ENCODE results near the gene FGD1. TPM values are rescaled to one million over a fixed set of nuclear protein-coding genes. Genes with fewer than 3 reads are reported as not detected.

Gene FGD1
- total RNA-seq, 1 donor from 2014 or later = 15.6 TPM

DNA sequence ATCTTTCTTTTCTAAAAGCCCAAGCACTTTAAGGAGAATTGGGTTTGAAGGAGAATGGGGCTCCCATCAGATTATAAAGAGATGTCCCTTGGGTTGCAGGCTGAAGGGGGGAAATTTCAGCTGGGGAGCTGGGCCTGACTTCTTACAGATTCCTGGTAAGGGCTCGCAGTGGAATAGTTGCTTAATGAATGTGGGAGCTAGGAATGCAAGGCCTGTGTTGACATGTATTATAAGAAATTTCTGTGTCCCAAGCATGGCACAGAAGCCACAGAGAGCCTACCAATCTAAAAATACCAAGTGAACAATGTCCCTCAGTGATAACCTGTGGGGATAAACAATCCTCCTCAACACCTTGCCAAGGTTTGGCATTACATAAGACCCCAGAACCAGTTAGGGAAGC, 98.9 kb downstream of the FGD1 start:
- H3K27ac Mint-ChIP-seq (ENCODE audit: unreplicated experiment) = no peak overlapping the region
- H3K9me3 Mint-ChIP-seq (ENCODE audit: unreplicated experiment) = no peaks in the 10 kb centered on the region
- DNase-seq (ENCODE audit: low spot score) = no peak
- TF ChIP-seq, protein P1, sequence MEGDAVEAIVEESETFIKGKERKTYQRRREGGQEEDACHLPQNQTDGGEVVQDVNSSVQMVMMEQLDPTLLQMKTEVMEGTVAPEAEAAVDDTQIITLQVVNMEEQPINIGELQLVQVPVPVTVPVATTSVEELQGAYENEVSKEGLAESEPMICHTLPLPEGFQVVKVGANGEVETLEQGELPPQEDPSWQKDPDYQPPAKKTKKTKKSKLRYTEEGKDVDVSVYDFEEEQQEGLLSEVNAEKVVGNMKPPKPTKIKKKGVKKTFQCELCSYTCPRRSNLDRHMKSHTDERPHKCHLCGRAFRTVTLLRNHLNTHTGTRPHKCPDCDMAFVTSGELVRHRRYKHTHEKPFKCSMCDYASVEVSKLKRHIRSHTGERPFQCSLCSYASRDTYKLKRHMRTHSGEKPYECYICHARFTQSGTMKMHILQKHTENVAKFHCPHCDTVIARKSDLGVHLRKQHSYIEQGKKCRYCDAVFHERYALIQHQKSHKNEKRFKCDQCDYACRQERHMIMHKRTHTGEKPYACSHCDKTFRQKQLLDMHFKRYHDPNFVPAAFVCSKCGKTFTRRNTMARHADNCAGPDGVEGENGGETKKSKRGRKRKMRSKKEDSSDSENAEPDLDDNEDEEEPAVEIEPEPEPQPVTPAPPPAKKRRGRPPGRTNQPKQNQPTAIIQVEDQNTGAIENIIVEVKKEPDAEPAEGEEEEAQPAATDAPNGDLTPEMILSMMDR (IDR thresholded peaks at IDR 0.05; ENCODE audit: unreplicated experiment) = no peak
- H3K27me3 Mint-ChIP-seq (ENCODE audit: unreplicated experiment) = no peaks in the 10 kb centered on the region
- no peaks in the 10 kb centered on the region for H3K36me3 Mint-ChIP-seq (ENCODE audit: low read depth, unreplicated experiment)
- H3K4me1 Mint-ChIP-seq (ENCODE audit: unreplicated experiment) = no peaks in the 10 kb centered on the region
- H3K4me3 Mint-ChIP-seq (ENCODE audit: unreplicated experiment) = no peak overlapping the region

Other genes starting within 250 kb of the FGD1 start
- 12.5 TPM for gene WNK3, start 138.2 kb downstream of the FGD1 start, total RNA-seq (ENCODE audit: unreplicated experiment)
- gene TSR2, start 55.8 kb downstream of the FGD1 start, total RNA-seq (ENCODE audit: unreplicated experiment) = 41.0 TPM
- gene GNL3L, start 34.0 kb upstream of the FGD1 start, total RNA-seq (ENCODE audit: unreplicated experiment) = 32.7 TPM

All from endothelial cell (in vitro differentiated cells).